HG03135 (cell line): Measurements from ENCODE around the gene TEX2.
"Not testable (repeated sequence)": the region's sequence is repeated elsewhere in the genome, so short reads cannot be mapped to it uniquely, and the experiment has no call there.

Experiments
- ATAC-seq: cut with Tn5 transposase; IDR thresholded peaks from one replicate; pipeline ENCODE4 v1.9.1; 2021; ENCODE audit warnings: mild to moderate bottlenecking, moderate library complexity; ENCODE audit not compliant: unreplicated experiment

TEX2 gene

GRCh38 chr17:64186171-64187092 lies 76.6 kb downstream of the TEX2 start:
- no peak for ATAC-seq

GRCh38 chr17:64185557-64185956 lies 77.5 kb downstream of the TEX2 start:
- not testable (repeated sequence) for ATAC-seq

GRCh38 chr17:64185101-64185500 lies 78.0 kb downstream of the TEX2 start:
- no peak for ATAC-seq

GRCh38 chr17:64183815-64184214 lies 79.2 kb downstream of the TEX2 start:
- ATAC-seq = no peak

GRCh38 chr17:64182325-64183012 lies 80.6 kb downstream of the TEX2 start:
- no peak for ATAC-seq

- ATAC-seq = no peak
Observed at GRCh38 chr17:64180089-64181073, 82.7 kb downstream of the TEX2 start.

- ATAC-seq = not testable (repeated sequence)
Observed at GRCh38 chr17:64179024-64179423, 84.0 kb downstream of the TEX2 start.

- ATAC-seq = no peak
Observed at GRCh38 chr17:64178011-64178825, 84.8 kb downstream of the TEX2 start.

GRCh38 chr17:64177311-64178010 lies 85.6 kb downstream of the TEX2 start:
- no peak for ATAC-seq

GRCh38 chr17:64176556-64176955 lies 86.5 kb downstream of the TEX2 start:
- ATAC-seq = no peak

- ATAC-seq = no peak
Observed at GRCh38 chr17:64174686-64175456, 88.2 kb downstream of the TEX2 start.

- ATAC-seq = no peak
Observed at GRCh38 chr17:64173646-64174045, 89.4 kb downstream of the TEX2 start.

GRCh38 chr17:64172510-64172909 lies 90.5 kb downstream of the TEX2 start:
- ATAC-seq = no peak

- no peak for ATAC-seq
Observed at GRCh38 chr17:64171041-64171440, 92.0 kb downstream of the TEX2 start.

GRCh38 chr17:64170286-64170685 lies 92.8 kb downstream of the TEX2 start:
- no peak for ATAC-seq

- ATAC-seq = not testable (repeated sequence)
Observed at GRCh38 chr17:64167666-64168065, 95.4 kb downstream of the TEX2 start.

GRCh38 chr17:64166876-64167275 lies 96.2 kb downstream of the TEX2 start:
- no peak for ATAC-seq

GRCh38 chr17:64165347-64165746 lies 97.7 kb downstream of the TEX2 start:
- no peak for ATAC-seq
